Panc1 (cell line): Measurements from ENCODE around the gene TMA7B. TPM values are rescaled to one million over a fixed set of nuclear protein-coding genes. Genes with fewer than 3 reads are reported as not detected.

Experiments used
- ATAC-seq: fragments of 200-7000 bp; cut with Tn5 transposase; 2 replicates; pipeline ENCODE4 v1.9.1; 2020; ENCODE audit warnings: mild to moderate bottlenecking, moderate library complexity
- BruUV-seq: library from RNA; stranded (reverse); fragments of 400-500 nt; replicated peaks from 2 replicates; lab custom pipeline; 2021; lab: Mats Ljungman, UMichigan
- CTCF ChIA-PET: fragments of 300-600 bp; sonication (Branson Sonifier 250); formaldehyde crosslinking; loops from one replicate; lab custom pipeline; 2022; ENCODE audit warnings: antibody characterized with exemption; lab: Charles Lee
- POLR2A ChIA-PET: fragments of 300-600 bp; sonication (Branson Sonifier 250); formaldehyde crosslinking; loops from one replicate; lab custom pipeline; 2022; ENCODE audit warnings: antibody characterized with exemption; lab: Charles Lee
- DNase-seq: peaks from one replicate; pipeline ENCODE4 v3.0.0-alpha.2; 2010; ENCODE audit warnings: low read depth, low spot score
- H3K27ac ChIP-seq: 2 replicates; pipeline ENCODE4 v1.5.1; 2011; ENCODE audit warnings: mild to moderate bottlenecking, low read length, inconsistent platforms
- H3K27me3 ChIP-seq: fragments of 200-500 bp; sonication (Bioruptor generic); 2 replicates; pipeline ENCODE4 v1.6.0; 2014; ENCODE audit warnings: low read length, inconsistent platforms; ENCODE audit not compliant: control insufficient read depth, insufficient read depth
- H3K36me3 ChIP-seq: fragments of 200-500 bp; sonication (Bioruptor generic); 2 replicates; pipeline ENCODE4 v1.5.1; 2014; ENCODE audit warnings: inconsistent platforms, mild to moderate bottlenecking, low read length, moderate library complexity; ENCODE audit not compliant: control insufficient read depth, insufficient read depth
- H3K4me1 ChIP-seq: 2 replicates; pipeline ENCODE4 v1.5.1; 2011; ENCODE audit warnings: inconsistent platforms, mild to moderate bottlenecking, low read length, moderate library complexity; ENCODE audit not compliant: control insufficient read depth, insufficient read depth
- H3K4me3 ChIP-seq, 2 experiments: 2 replicates each; pipeline ENCODE4 v1.5.1; 2011 to 2012; ENCODE audit warnings: low read depth in 2 of 2, low read length in 2 of 2, mild to moderate bottlenecking in 2 of 2, inconsistent platforms in 1 of 2, moderate library complexity in 1 of 2
- H3K9me3 ChIP-seq: fragments of 200-500 bp; sonication (Bioruptor generic); 2 replicates; pipeline ENCODE4 v1.5.1; 2014; ENCODE audit warnings: low read depth, mild to moderate bottlenecking, inconsistent platforms, low read length, moderate library complexity; ENCODE audit not compliant: control insufficient read depth, insufficient read depth
- CTCF ChIP-seq: fragments of 450-650 bp; IDR thresholded peaks from 2 replicates; pipeline ENCODE4 v1.5.1; 2017; ENCODE audit warnings: mild to moderate bottlenecking
- POLR2AphosphoS5 ChIP-seq: IDR thresholded peaks from 2 replicates; pipeline ENCODE4 v1.6.1; 2012; ENCODE audit warnings: mild to moderate bottlenecking, low read depth, low read length, moderate library complexity
- REST ChIP-seq, 2 experiments: IDR thresholded peaks; 2 replicates each; pipeline ENCODE4 v1.6.1; 2011 to 2012; ENCODE audit warnings: low read depth in 2 of 2, control low read depth in 1 of 2, low read length in 1 of 2, mild to moderate bottlenecking in 1 of 2, moderate library complexity in 1 of 2; ENCODE audit not compliant: insufficient read depth in 1 of 2
- SIN3A ChIP-seq: IDR thresholded peaks from 2 replicates; pipeline ENCODE4 v1.6.1; 2012; ENCODE audit warnings: low read depth, mild to moderate bottlenecking, low read length, moderate library complexity, borderline replicate concordance; ENCODE audit not compliant: insufficient read depth
- TCF7L2 ChIP-seq: IDR thresholded peaks from 2 replicates; pipeline ENCODE4 v1.6.1; 2011; ENCODE audit warnings: mild to moderate bottlenecking, low read depth, low read length, inconsistent platforms
- in situ Hi-C: cut with HindIII; loops from 2 replicates; pipeline ENCODE4 v1.10.0; 2016; ENCODE audit warnings: low sequenced_read_pairs, low pct_unique_long_range_greater_than_20kb
- intact Hi-C: fragments of 100-400 bp; cut with micrococcal nuclease; formaldehyde crosslinking; loops from one replicate; pipeline ENCODE4 v1.10.0; 2022; ENCODE audit not compliant: unreplicated experiment
- total RNA-seq: library from RNA; stranded (reverse); gene quantifications from one replicate; pipeline ENCODE4 v1.2.1, GENCODE V29; 2021; ENCODE audit not compliant: unreplicated experiment

TMA7B gene
- total RNA-seq, 1 experiment from 2014 or later = not detected

- ChIA-PET POLR2A (no interaction called here), CTCF (interaction anchor here (0.7 kb wide), 1 partner anchor 218 kb away, joined by 7 read pairs; no protein-coding TSS in a partner anchor)
- Histone ChIP-seq H3K27ac (no peak overlapping the region), H3K9me3 (no peaks in the 10 kb centered on the region), H3K4me3 (no peak overlapping the region), H3K4me1 (no peaks in the 10 kb centered on the region), H3K36me3 (no peaks in the 10 kb centered on the region), H3K27me3 (no peaks in the 10 kb centered on the region)
- no TSS peak for BruUV-seq
- DNase-seq (no peak), ATAC-seq (no peak)
- in situ Hi-C loops (no loop called here), intact Hi-C loops (no loop called here)
- TF ChIP-seq TCF7L2 (no peak), REST (IDR thresholded peaks at IDR 0.05; ENCODE audit: insufficient read depth in 1 of 2, low read depth in 2 of 2, low read length in 1 of 2) (no peak), SIN3A (no peak), POLR2AphosphoS5 (no peak), CTCF (no peak)
Observed at GRCh38 chr22:39955675-39956074, 4.5 kb upstream of the TMA7B start.

- H3K9me3 ChIP-seq = no peaks in the 10 kb centered on the region
- DNase-seq = no peak
- ATAC-seq = no peak
- in situ Hi-C loops (no loop called here), intact Hi-C loops (no loop called here)
- H3K27ac ChIP-seq = no peak overlapping the region
- TF ChIP-seq SIN3A (no peak), CTCF (no peak), REST (IDR thresholded peaks at IDR 0.05; ENCODE audit: insufficient read depth in 1 of 2, low read depth in 2 of 2, low read length in 1 of 2) (no peak), TCF7L2 (no peak), POLR2AphosphoS5 (no peak)
- ChIA-PET POLR2A (no interaction called here), CTCF (no interaction called here)
- H3K4me1 ChIP-seq = no peaks in the 10 kb centered on the region
- H3K36me3 ChIP-seq = no peaks in the 10 kb centered on the region
- H3K4me3 ChIP-seq = no peak overlapping the region
- no TSS peak for BruUV-seq
- no peaks in the 10 kb centered on the region for H3K27me3 ChIP-seq
Observed at GRCh38 chr22:39956932-39957664, 3.1 kb upstream of the TMA7B start.
